ENCODE results near the gene B3GLCT.

Gene B3GLCT

GRCh38 chr13:31327182-31327860 is 127.5 kb downstream of the B3GLCT start:
- Histone ChIP-seq H3K27ac (replicated peaks; ENCODE audit: low read length) (no peak overlapping the region), H3K23ac (ENCODE audit: low read depth, low read length, poor library complexity) (no peak overlapping the region), H3K4me2 (ENCODE audit: insufficient read depth, low read length, poor library complexity, severe bottlenecking) (no peak overlapping the region), H3K14ac (ENCODE audit: low read length) (no peak overlapping the region), H2AFZ (ENCODE audit: low read length) (no peak overlapping the region), H4K8ac (ENCODE audit: low read depth, low read length) (no peak overlapping the region), H3K79me1 (ENCODE audit: low read depth, low read length) (no peaks in the 10 kb centered on the region), H4K91ac (ENCODE audit: low read depth, low read length, poor library complexity) (no peak overlapping the region), H2BK12ac (ENCODE audit: low read length) (no peak overlapping the region), H3K9ac (ENCODE audit: low read depth, low read length, poor library complexity) (no peak overlapping the region), H3K4ac (ENCODE audit: low read length) (no peak overlapping the region), H2BK15ac (ENCODE audit: low read length) (no peak overlapping the region), H3K18ac (ENCODE audit: low read length) (no peak overlapping the region), H3K36me3 (replicated peaks in 1 of 2; ENCODE audit: control insufficient read depth in 2 of 2, insufficient read depth in 2 of 2, low read length in 2 of 2) (peaks cover 0 to 26% of the 10 kb centered on the region in 2 donors), H3K4me1 (ENCODE audit: control insufficient read depth in 2 of 2, insufficient read depth in 1 of 2, low read depth in 1 of 2, low read length in 2 of 2) (peaks cover 5 to 15% of the 10 kb centered on the region in 2 donors), H3K9me3 (replicated peaks in 1 of 2; ENCODE audit: control insufficient read depth in 2 of 2, insufficient read depth in 1 of 2, low read depth in 1 of 2, low read length in 2 of 2) (peaks cover 3 to 5% of the 10 kb centered on the region in 2 donors), H2BK120ac (ENCODE audit: low read depth, low read length) (no peak overlapping the region), H3K27me3 (ENCODE audit: control insufficient read depth in 3 of 3, insufficient read depth in 3 of 3, low read depth in 1 of 3, low read length in 3 of 3) (no peaks in the 10 kb centered on the region), H3K4me3 (ENCODE audit: low read length in 2 of 2) (no peak overlapping the region), H2BK5ac (ENCODE audit: low read length) (no peak overlapping the region), H2AK5ac (ENCODE audit: low read depth, low read length) (no peak overlapping the region)
- DNase-seq (ENCODE audit: low spot score): no peak
- WGBS, 2 donors (ENCODE audit: extremely low coverage in 2 of 2, insufficient read length in 2 of 2, insufficient replicate concordance in 1 of 2): no CpG with 5 or more reads among the region's 7 CpGs

GRCh38 chr13:31328549-31329235 is 128.9 kb downstream of the B3GLCT start:
- Histone ChIP-seq H4K91ac (ENCODE audit: low read depth, low read length, poor library complexity) (no peak overlapping the region), H3K4me2 (ENCODE audit: insufficient read depth, low read length, poor library complexity, severe bottlenecking) (no peak overlapping the region), H3K27ac (replicated peaks; ENCODE audit: low read length) (no peak overlapping the region), H3K4me3 (ENCODE audit: low read length in 2 of 2) (no peak overlapping the region), H2AK5ac (ENCODE audit: low read depth, low read length) (no peak overlapping the region), H3K9me3 (replicated peaks in 1 of 2; ENCODE audit: control insufficient read depth in 2 of 2, insufficient read depth in 1 of 2, low read depth in 1 of 2, low read length in 2 of 2) (peaks cover 3 to 5% of the 10 kb centered on the region in 2 donors), H3K27me3 (ENCODE audit: control insufficient read depth in 3 of 3, insufficient read depth in 3 of 3, low read depth in 1 of 3, low read length in 3 of 3) (no peaks in the 10 kb centered on the region), H2BK12ac (ENCODE audit: low read length) (no peak overlapping the region), H3K79me1 (ENCODE audit: low read depth, low read length) (no peaks in the 10 kb centered on the region), H2BK5ac (ENCODE audit: low read length) (no peak overlapping the region), H4K8ac (ENCODE audit: low read depth, low read length) (no peak overlapping the region), H2BK120ac (ENCODE audit: low read depth, low read length) (no peak overlapping the region), H3K36me3 (replicated peaks in 1 of 2; ENCODE audit: control insufficient read depth in 2 of 2, insufficient read depth in 2 of 2, low read length in 2 of 2) (peaks cover 0 to 26% of the 10 kb centered on the region in 2 donors), H3K23ac (ENCODE audit: low read depth, low read length, poor library complexity) (no peak overlapping the region), H2AFZ (ENCODE audit: low read length) (no peak overlapping the region), H2BK15ac (ENCODE audit: low read length) (no peak overlapping the region), H3K18ac (ENCODE audit: low read length) (no peak overlapping the region), H3K9ac (ENCODE audit: low read depth, low read length, poor library complexity) (no peak overlapping the region), H3K14ac (ENCODE audit: low read length) (no peak overlapping the region), H3K4me1 (ENCODE audit: control insufficient read depth in 2 of 2, insufficient read depth in 1 of 2, low read depth in 1 of 2, low read length in 2 of 2) (peaks cover 2 to 3% of the 10 kb centered on the region in 2 donors), H3K4ac (ENCODE audit: low read length) (no peak overlapping the region)
- DNase-seq (ENCODE audit: low spot score): no peak
- WGBS, 2 donors (ENCODE audit: extremely low coverage in 2 of 2, insufficient read length in 2 of 2, insufficient replicate concordance in 1 of 2): no CpG with 5 or more reads among the region's 8 CpGs

- Histone ChIP-seq H4K91ac (ENCODE audit: low read depth, low read length, poor library complexity) (no peak overlapping the region), H2BK15ac (ENCODE audit: low read length) (no peak overlapping the region), H3K36me3 (replicated peaks in 1 of 2; ENCODE audit: control insufficient read depth in 2 of 2, insufficient read depth in 2 of 2, low read length in 2 of 2) (peaks cover 0 to 19% of the 10 kb centered on the region in 2 donors), H3K4ac (ENCODE audit: low read length) (no peak overlapping the region), H4K8ac (ENCODE audit: low read depth, low read length) (no peak overlapping the region), H3K27ac (replicated peaks; ENCODE audit: low read length) (no peak overlapping the region), H2BK120ac (ENCODE audit: low read depth, low read length) (no peak overlapping the region), H3K9me3 (replicated peaks in 1 of 2; ENCODE audit: control insufficient read depth in 2 of 2, insufficient read depth in 1 of 2, low read depth in 1 of 2, low read length in 2 of 2) (peaks cover 3 to 10% of the 10 kb centered on the region in 2 donors), H3K18ac (ENCODE audit: low read length) (no peak overlapping the region), H3K4me3 (ENCODE audit: low read length in 2 of 2) (no peak overlapping the region), H3K4me1 (ENCODE audit: control insufficient read depth in 2 of 2, insufficient read depth in 1 of 2, low read depth in 1 of 2, low read length in 2 of 2) (peaks cover 0 to 2% of the 10 kb centered on the region in 2 donors), H3K4me2 (ENCODE audit: insufficient read depth, low read length, poor library complexity, severe bottlenecking) (no peak overlapping the region), H3K14ac (ENCODE audit: low read length) (no peak overlapping the region), H2AK5ac (ENCODE audit: low read depth, low read length) (no peak overlapping the region), H2BK5ac (ENCODE audit: low read length) (no peak overlapping the region), H3K27me3 (ENCODE audit: control insufficient read depth in 3 of 3, insufficient read depth in 3 of 3, low read depth in 1 of 3, low read length in 3 of 3) (no peaks in the 10 kb centered on the region), H3K9ac (ENCODE audit: low read depth, low read length, poor library complexity) (no peak overlapping the region), H3K79me1 (ENCODE audit: low read depth, low read length) (no peaks in the 10 kb centered on the region), H2AFZ (ENCODE audit: low read length) (no peak overlapping the region), H3K23ac (ENCODE audit: low read depth, low read length, poor library complexity) (no peak overlapping the region), H2BK12ac (ENCODE audit: low read length) (no peak overlapping the region)
- no peak for DNase-seq (ENCODE audit: low spot score)
- WGBS, 2 donors (ENCODE audit: extremely low coverage in 2 of 2, insufficient read length in 2 of 2, insufficient replicate concordance in 1 of 2): no CpG with 5 or more reads among the region's 1 CpG
Measured at GRCh38 chr13:31330236-31330635, 130.5 kb downstream of the B3GLCT start.

GRCh38 chr13:31331068-31331467 is 131.3 kb downstream of the B3GLCT start:
- no peak for DNase-seq (ENCODE audit: low spot score)
- WGBS, 2 donors (ENCODE audit: extremely low coverage in 2 of 2, insufficient read length in 2 of 2, insufficient replicate concordance in 1 of 2): no CpG with 5 or more reads among the region's 4 CpGs
- Histone ChIP-seq H2AK5ac (ENCODE audit: low read depth, low read length) (no peak overlapping the region), H3K23ac (ENCODE audit: low read depth, low read length, poor library complexity) (no peak overlapping the region), H2BK5ac (ENCODE audit: low read length) (no peak overlapping the region), H3K79me1 (ENCODE audit: low read depth, low read length) (no peaks in the 10 kb centered on the region), H2BK12ac (ENCODE audit: low read length) (no peak overlapping the region), H3K36me3 (replicated peaks in 1 of 2; ENCODE audit: control insufficient read depth in 2 of 2, insufficient read depth in 2 of 2, low read length in 2 of 2) (peaks cover 0 to 19% of the 10 kb centered on the region in 2 donors), H3K18ac (ENCODE audit: low read length) (no peak overlapping the region), H3K9me3 (replicated peaks in 1 of 2; ENCODE audit: control insufficient read depth in 2 of 2, insufficient read depth in 1 of 2, low read depth in 1 of 2, low read length in 2 of 2) (peaks cover 4 to 10% of the 10 kb centered on the region in 2 donors), H2AFZ (ENCODE audit: low read length) (no peak overlapping the region), H3K4ac (ENCODE audit: low read length) (no peak overlapping the region), H3K27me3 (ENCODE audit: control insufficient read depth in 3 of 3, insufficient read depth in 3 of 3, low read depth in 1 of 3, low read length in 3 of 3) (no peaks in the 10 kb centered on the region), H3K14ac (ENCODE audit: low read length) (no peak overlapping the region), H3K27ac (replicated peaks; ENCODE audit: low read length) (no peak overlapping the region), H4K8ac (ENCODE audit: low read depth, low read length) (no peak overlapping the region), H4K91ac (ENCODE audit: low read depth, low read length, poor library complexity) (no peak overlapping the region), H2BK120ac (ENCODE audit: low read depth, low read length) (no peak overlapping the region), H3K4me2 (ENCODE audit: insufficient read depth, low read length, poor library complexity, severe bottlenecking) (no peak overlapping the region), H3K9ac (ENCODE audit: low read depth, low read length, poor library complexity) (no peak overlapping the region), H3K4me1 (ENCODE audit: control insufficient read depth in 2 of 2, insufficient read depth in 1 of 2, low read depth in 1 of 2, low read length in 2 of 2) (peaks cover 0 to 2% of the 10 kb centered on the region in 2 donors), H2BK15ac (ENCODE audit: low read length) (no peak overlapping the region), H3K4me3 (ENCODE audit: low read length in 2 of 2) (no peak overlapping the region)

All from neuronal stem cell (in vitro differentiated cells).